ENCODE data around the gene TLCD3B. TPM values are rescaled to one million over a fixed set of nuclear protein-coding genes. Genes with fewer than 3 reads are reported as not detected.
A peak's percentile ranks its signal among the peaks of the same experiment; 100 is the strongest.

Gene TLCD3B
- total and polyA plus RNA-seq, 4 donors: 0.03 to 0.43 TPM; not detected in 2

GRCh38 chr16:29978564-29979270 is 52.4 kb downstream of the TLCD3B start:
- no peak for ATAC-seq (ENCODE audit: insufficient read depth, low FRiP score)
- Histone ChIP-seq H3K4me1 (ENCODE audit: control insufficient read depth in 5 of 5, insufficient read depth in 5 of 5, low read length in 5 of 5) (peaks cover 14 to 31% (median 19%) of the 10 kb centered on the region in 5 donors), H3K27ac (ENCODE audit: low read depth in 1 of 2, low read length in 1 of 2) (peak overlapping the region in 1 of 2 donors; percentile 49)

GRCh38 chr16:29978081-29978480 is 53.0 kb downstream of the TLCD3B start:
- Histone ChIP-seq H3K9ac (ENCODE audit: insufficient read depth in 1 of 2, low read length in 2 of 2) (no peak overlapping the region), H3K4me3 (no peak overlapping the region), H3K9me3 (ENCODE audit: control insufficient read depth in 4 of 4, insufficient read depth in 3 of 4, low read length in 3 of 4) (peaks cover 0 to 2% (median 0%) of the 10 kb centered on the region in 4 donors), H3K36me3 (ENCODE audit: control insufficient read depth in 4 of 4, insufficient read depth in 4 of 4, low read length in 4 of 4) (peaks cover 18 to 55% (median 46%) of the 10 kb centered on the region in 4 donors), H3K27ac (ENCODE audit: low read depth in 1 of 2, low read length in 1 of 2) (peak overlapping the region in 1 of 2 donors; percentile 49), H3K4me1 (ENCODE audit: control insufficient read depth in 5 of 5, insufficient read depth in 5 of 5, low read length in 5 of 5) (peaks cover 14 to 31% (median 21%) of the 10 kb centered on the region in 5 donors), H3K27me3 (ENCODE audit: control insufficient read depth in 3 of 3, insufficient read depth in 3 of 3, low read length in 2 of 3) (no peaks in the 10 kb centered on the region)
- DNase-seq (no peak), ATAC-seq (ENCODE audit: insufficient read depth, low FRiP score) (no peak)
- no peak for TF ChIP-seq CTCF (IDR thresholded peaks at IDR 0.05; ENCODE audit: control extremely low read depth, extremely low read depth)
- 93 to 96% methylated on average over 9 of the region's 9 CpGs for WGBS, 2 donors

More at GRCh38 chr16:29978564-29979270, 52.4 kb downstream of the TLCD3B start:
- H3K9me3 ChIP-seq (ENCODE audit: control insufficient read depth in 4 of 4, insufficient read depth in 3 of 4, low read length in 3 of 4): no peaks in the 10 kb centered on the region
- TF ChIP-seq CTCF (IDR thresholded peaks at IDR 0.05; ENCODE audit: control extremely low read depth, extremely low read depth): no peak
- H3K27me3 ChIP-seq (ENCODE audit: control insufficient read depth in 3 of 3, insufficient read depth in 3 of 3, low read length in 2 of 3): no peaks in the 10 kb centered on the region
- no peak for DNase-seq
- whole genome bisulfite sequencing, 2 donors: 86 to 88% methylated on average over 9 of the region's 9 CpGs
- no peak overlapping the region for H3K4me3 ChIP-seq
- H3K9ac ChIP-seq (ENCODE audit: insufficient read depth in 1 of 2, low read length in 2 of 2): no peak overlapping the region
- peaks cover 19 to 60% (median 52%) of the 10 kb centered on the region in 4 donors for H3K36me3 ChIP-seq (ENCODE audit: control insufficient read depth in 4 of 4, insufficient read depth in 4 of 4, low read length in 4 of 4)

- Histone ChIP-seq H3K27ac (ENCODE audit: low read depth in 1 of 2, low read length in 1 of 2) (peak overlapping the region; percentile 71 to 87), H3K4me3 (no peak overlapping the region), H3K36me3 (ENCODE audit: control insufficient read depth in 4 of 4, insufficient read depth in 4 of 4, low read length in 4 of 4) (peaks cover 15 to 52% (median 39%) of the 10 kb centered on the region in 4 donors), H3K9me3 (ENCODE audit: control insufficient read depth in 4 of 4, insufficient read depth in 3 of 4, low read length in 3 of 4) (peaks cover 0 to 3% (median 0%) of the 10 kb centered on the region in 4 donors), H3K4me1 (ENCODE audit: control insufficient read depth in 5 of 5, insufficient read depth in 5 of 5, low read length in 5 of 5) (peaks cover 14 to 31% (median 21%) of the 10 kb centered on the region in 5 donors), H3K27me3 (ENCODE audit: control insufficient read depth in 3 of 3, insufficient read depth in 3 of 3, low read length in 2 of 3) (no peaks in the 10 kb centered on the region), H3K9ac (ENCODE audit: insufficient read depth in 1 of 2, low read length in 2 of 2) (no peak overlapping the region)
- DNase-seq: no peak
- TF ChIP-seq CTCF (IDR thresholded peaks at IDR 0.05; ENCODE audit: control extremely low read depth, extremely low read depth): no peak
- no peak for ATAC-seq (ENCODE audit: insufficient read depth, low FRiP score)
- 63 to 73% methylated on average over 9 of the region's 9 CpGs for WGBS, 2 donors
Observed at GRCh38 chr16:29977063-29977825, 53.8 kb downstream of the TLCD3B start.

All from lung (tissue), 12 donors.